Parathyroid adenoma (tissue), 2 donors: ENCODE measurements around the gene OR2Y1.

Experiments used
- H2AFZ ChIP-seq: fragments of 300-600 bp; sonication (generic); one replicate; pipeline ENCODE4 v1.7.0; 2017; ENCODE audit warnings: antibody characterized with exemption, mild to moderate bottlenecking
- H3K27ac ChIP-seq: fragments of 300-600 bp; sonication (generic); one replicate; pipeline ENCODE4 v1.7.0; 2017
- H3K27me3 ChIP-seq: fragments of 300-600 bp; sonication (generic); one replicate; pipeline ENCODE4 v1.7.0; 2017; ENCODE audit warnings: low read length; ENCODE audit not compliant: control insufficient read depth, insufficient read depth
- H3K36me3 ChIP-seq: fragments of 300-600 bp; sonication (generic); one replicate; pipeline ENCODE4 v1.7.0; 2017; ENCODE audit warnings: low read length; ENCODE audit not compliant: control insufficient read depth, insufficient read depth
- H3K4me1 ChIP-seq: fragments of 300-600 bp; sonication (generic); one replicate; pipeline ENCODE4 v1.7.0; 2017; ENCODE audit warnings: control low read depth
- H3K4me2 ChIP-seq: fragments of 300-600 bp; sonication (generic); one replicate; pipeline ENCODE4 v1.7.0; 2017; ENCODE audit warnings: low read length
- H3K4me3 ChIP-seq: fragments of 300-600 bp; sonication (generic); one replicate; pipeline ENCODE4 v1.7.0; 2017; ENCODE audit warnings: low read depth, low read length
- H3K79me2 ChIP-seq: fragments of 300-600 bp; sonication (generic); one replicate; pipeline ENCODE4 v1.7.0; 2017; ENCODE audit warnings: control low read depth
- H3K9ac ChIP-seq: fragments of 300-600 bp; sonication (generic); one replicate; pipeline ENCODE4 v1.7.0; 2017; ENCODE audit warnings: mild to moderate bottlenecking
- H3K9me3 ChIP-seq: fragments of 300-600 bp; sonication (generic); one replicate; pipeline ENCODE4 v1.7.0; 2017; ENCODE audit warnings: low read length; ENCODE audit not compliant: control insufficient read depth
- CTCF ChIP-seq: fragments of 300-600 bp; sonication (generic); IDR thresholded peaks from one replicate; pipeline ENCODE4 v1.7.0; 2017; ENCODE audit warnings: antibody characterized with exemption, mild to moderate bottlenecking
- donor health status: primary hyperparathyroidism.

The OR2Y1 gene

GRCh38 chr5:180699042-180699441 lies 40.8 kb downstream of the OR2Y1 start:
- H3K27ac ChIP-seq, result no peak overlapping the region
- H2AFZ ChIP-seq, result no peak overlapping the region
- no peaks in the 10 kb centered on the region for H3K27me3 ChIP-seq
- no peak overlapping the region for H3K4me2 ChIP-seq
- H3K36me3 ChIP-seq, result no peaks in the 10 kb centered on the region
- no peaks in the 10 kb centered on the region for H3K79me2 ChIP-seq
- no peaks in the 10 kb centered on the region for H3K4me1 ChIP-seq
- TF ChIP-seq CTCF, result no peak
- no peak overlapping the region for H3K9ac ChIP-seq
- H3K4me3 ChIP-seq, result no peak overlapping the region
- no peaks in the 10 kb centered on the region for H3K9me3 ChIP-seq

- no peaks in the 10 kb centered on the region for H3K4me1 ChIP-seq
- no peaks in the 10 kb centered on the region for H3K36me3 ChIP-seq
- H3K27ac ChIP-seq, result no peak overlapping the region
- H3K9ac ChIP-seq, result no peak overlapping the region
- H3K79me2 ChIP-seq, result no peaks in the 10 kb centered on the region
- H3K27me3 ChIP-seq, result no peaks in the 10 kb centered on the region
- H3K4me2 ChIP-seq, result no peak overlapping the region
- no peaks in the 10 kb centered on the region for H3K9me3 ChIP-seq
- no peak overlapping the region for H2AFZ ChIP-seq
- no peak for TF ChIP-seq CTCF
- H3K4me3 ChIP-seq, result no peak overlapping the region
These were observed 43.7 kb downstream of the OR2Y1 start for GRCh38 chr5:180696116-180696515.

- Histone ChIP-seq H3K79me2 (no peaks in the 10 kb centered on the region), H3K27me3 (no peaks in the 10 kb centered on the region), H2AFZ (no peak overlapping the region), H3K27ac (no peak overlapping the region), H3K4me3 (no peak overlapping the region), H3K9ac (no peak overlapping the region), H3K4me2 (no peak overlapping the region), H3K9me3 (no peaks in the 10 kb centered on the region), H3K4me1 (no peaks in the 10 kb centered on the region), H3K36me3 (no peaks in the 10 kb centered on the region)
- TF ChIP-seq CTCF, result no peak
These were observed 47.4 kb downstream of the OR2Y1 start for GRCh38 chr5:180692429-180692828.

- no peak overlapping the region for H3K4me3 ChIP-seq
- no peaks in the 10 kb centered on the region for H3K36me3 ChIP-seq
- no peaks in the 10 kb centered on the region for H3K79me2 ChIP-seq
- H3K4me1 ChIP-seq, result no peaks in the 10 kb centered on the region
- no peak overlapping the region for H3K9ac ChIP-seq
- H3K4me2 ChIP-seq, result no peak overlapping the region
- no peaks in the 10 kb centered on the region for H3K27me3 ChIP-seq
- H3K9me3 ChIP-seq, result no peaks in the 10 kb centered on the region
- no peak overlapping the region for H3K27ac ChIP-seq
- H2AFZ ChIP-seq, result no peak overlapping the region
- no peak for TF ChIP-seq CTCF
These were observed 48.8 kb downstream of the OR2Y1 start for GRCh38 chr5:180691046-180691445.

GRCh38 chr5:180690562-180690961 lies 49.3 kb downstream of the OR2Y1 start:
- H3K27ac ChIP-seq, result no peak overlapping the region
- no peak overlapping the region for H3K4me2 ChIP-seq
- no peaks in the 10 kb centered on the region for H3K9me3 ChIP-seq
- H2AFZ ChIP-seq, result no peak overlapping the region
- H3K27me3 ChIP-seq, result no peaks in the 10 kb centered on the region
- TF ChIP-seq CTCF, result no peak
- no peak overlapping the region for H3K4me3 ChIP-seq
- H3K9ac ChIP-seq, result no peak overlapping the region
- H3K79me2 ChIP-seq, result no peaks in the 10 kb centered on the region
- no peaks in the 10 kb centered on the region for H3K36me3 ChIP-seq
- no peaks in the 10 kb centered on the region for H3K4me1 ChIP-seq
